CD14-positive monocyte (primary cell): ENCODE data around the gene IL23R. TPM values are rescaled to one million over a fixed set of nuclear protein-coding genes. Genes with fewer than 3 reads are reported as not detected.
A peak's percentile ranks its signal among the peaks of the same experiment; 100 is the strongest.

Experiments used
- DNase-seq, 3 donors: peaks; one replicate each; pipeline ENCODE4 v3.0.0-alpha.2; 2011 to 2022
- H2AFZ ChIP-seq: 2 replicates; pipeline ENCODE4 v1.6.0; 2012; ENCODE audit warnings: mild to moderate bottlenecking, low read depth, low read length, inconsistent platforms; ENCODE audit not compliant: insufficient read depth, poor library complexity, severe bottlenecking
- H3K27ac ChIP-seq, 2 donors: 1 replicate in 1 of 2; 2 replicates in 1 of 2; pipeline ENCODE4 v1.5.1; 2012 to 2013; ENCODE audit warnings: low read length in 2 of 2, control low read depth in 1 of 2, inconsistent platforms in 1 of 2, low read depth in 1 of 2, mild to moderate bottlenecking in 1 of 2
- H3K27me3 ChIP-seq, 2 donors: one replicate each; pipeline versions ENCODE4 v1.6.0 to v1.6.1; 2011 to 2013; ENCODE audit warnings: low read length in 2 of 2; ENCODE audit not compliant: control insufficient read depth in 2 of 2, insufficient read depth in 2 of 2
- H3K36me3 ChIP-seq, 2 donors: replicated peaks in 1 of 2; 1 replicate in 1 of 2; 2 replicates in 1 of 2; pipeline versions ENCODE4 v1.5.1 to v1.6.1; 2012 to 2013; ENCODE audit warnings: low read length in 2 of 2, control low read depth in 1 of 2, inconsistent platforms in 1 of 2, mild to moderate bottlenecking in 1 of 2; ENCODE audit not compliant: insufficient read depth in 2 of 2, control insufficient read depth in 1 of 2
- H3K4me1 ChIP-seq, 2 donors: 1 replicate in 1 of 2; 2 replicates in 1 of 2; pipeline versions ENCODE4 v1.5.1 to v1.6.1; 2012 to 2013; ENCODE audit warnings: low read length in 2 of 2, control low read depth in 1 of 2, inconsistent platforms in 1 of 2, mild to moderate bottlenecking in 1 of 2, moderate library complexity in 1 of 2; ENCODE audit not compliant: insufficient read depth in 2 of 2, control insufficient read depth in 1 of 2
- H3K4me2 ChIP-seq: replicated peaks from 2 replicates; pipeline ENCODE3; 2012; ENCODE audit warnings: low read length, moderate library complexity, mild to moderate bottlenecking; ENCODE audit not compliant: poor library complexity, severe bottlenecking; ENCODE audit errors: extremely low read depth
- H3K4me3 ChIP-seq, 3 experiments: fragments of 200-600 bp in 1 of 3; sonication (generic) in 1 of 3; replicated peaks in 1 of 3; 1 replicate in 2 of 3; 2 replicates in 1 of 3; pipeline ENCODE4 v1.5.1; 2011 to 2013; ENCODE audit warnings: low read length in 3 of 3, mild to moderate bottlenecking in 3 of 3, control low read depth in 2 of 3, low read depth in 2 of 3, inconsistent platforms in 1 of 3, moderate library complexity in 1 of 3
- H3K79me2 ChIP-seq: 2 replicates; pipeline ENCODE4 v1.6.0; 2012; ENCODE audit warnings: mild to moderate bottlenecking, control low read depth, inconsistent platforms, low read length, moderate library complexity; ENCODE audit not compliant: insufficient read depth
- H3K9ac ChIP-seq: 2 replicates; pipeline ENCODE4 v1.6.0; 2017; ENCODE audit warnings: low read length, mild to moderate bottlenecking; ENCODE audit not compliant: insufficient read depth, poor library complexity, severe bottlenecking
- H3K9me3 ChIP-seq, 2 donors: replicated peaks in 1 of 2; 1 replicate in 1 of 2; 2 replicates in 1 of 2; pipeline versions ENCODE4 v1.5.1 to v1.6.1; 2012 to 2013; ENCODE audit warnings: low read length in 2 of 2, control low read depth in 1 of 2; ENCODE audit not compliant: control insufficient read depth in 1 of 2, insufficient read depth in 1 of 2
- H4K20me1 ChIP-seq: 2 replicates; pipeline ENCODE4 v1.6.0; 2012; ENCODE audit warnings: mild to moderate bottlenecking, low read length, control low read depth, moderate library complexity; ENCODE audit not compliant: insufficient read depth
- H3K27ac Mint-ChIP-seq, 7 donors: one replicate each; pipeline ENCODE4 v1.8.0; 2020; ENCODE audit warnings: mild to moderate bottlenecking in 7 of 7, mixed read lengths in 7 of 7, moderate library complexity in 6 of 7, inconsistent platforms in 2 of 7
- H3K27me3 Mint-ChIP-seq, 3 donors: one replicate each; pipeline ENCODE4 v1.8.0; 2021 to 2022; ENCODE audit warnings: low read depth in 3 of 3, mild to moderate bottlenecking in 3 of 3, mixed read lengths in 3 of 3, moderate library complexity in 3 of 3, inconsistent platforms in 1 of 3
- H3K36me3 Mint-ChIP-seq, 2 donors: one replicate each; pipeline ENCODE4 v1.8.0; 2020; ENCODE audit warnings: mixed read lengths in 2 of 2, inconsistent platforms in 1 of 2, mild to moderate bottlenecking in 1 of 2
- H3K4me1 Mint-ChIP-seq: one replicate; pipeline ENCODE4 v1.8.0; 2020; ENCODE audit warnings: mild to moderate bottlenecking, mixed read lengths
- H3K4me3 Mint-ChIP-seq, 2 donors: one replicate each; pipeline ENCODE4 v1.8.0; 2020; ENCODE audit warnings: mild to moderate bottlenecking in 2 of 2, mixed read lengths in 2 of 2, moderate library complexity in 1 of 2
- H3K9me3 Mint-ChIP-seq, 7 donors: one replicate each; pipeline ENCODE4 v1.8.0; 2020 to 2022; ENCODE audit warnings: mixed read lengths in 7 of 7, mild to moderate bottlenecking in 6 of 7, moderate library complexity in 6 of 7, inconsistent platforms in 2 of 7
- CTCF ChIP-seq: fragments of 200-600 bp; IDR thresholded peaks from one replicate; pipeline ENCODE4 v1.8.0; 2022; ENCODE audit warnings: antibody characterized with exemption, mild to moderate bottlenecking
- WGBS: methylation state at CpG from one replicate; pipeline ENCODE4 v1.1.5; 2013; ENCODE audit warnings: missing lambda C conversion rate; ENCODE audit not compliant: insufficient coverage; 5-methylcytosine and 5-hydroxymethylcytosine counted together
- intact Hi-C, 2 donors: fragments of 100-400 bp; cut with micrococcal nuclease; formaldehyde crosslinking; loops; one replicate each; pipeline versions ENCODE4 v1.15.0 to v1.15.1; 2023
- polyA minus RNA-seq: library from RNA; depleted of rRNA, polyadenylated mRNA; stranded (reverse); fragments of >200 nt; gene quantifications from 2 replicates; pipeline ENCODE4 v1.2.3, GENCODE V29; 2012
- polyA plus RNA-seq, 3 donors: library from polyadenylated mRNA; depleted of rRNA in 1 of 3; unstranded in 2 of 3; stranded (reverse) in 1 of 3; fragments of 300-500 nt in 2 of 3; fragments of >200 nt in 1 of 3; fragmentation: Illumina TruSeq in 2 of 3; gene quantifications; 1 replicate in 2 of 3; 2 replicates in 1 of 3; pipeline ENCODE4 v1.2.3, GENCODE V29; 2012 to 2021
- total RNA-seq, 12 experiments: library from RNA in 1 of 12; stranded (reverse) in 1 of 12; fragments of 120-200 nt in 1 of 12; gene quantifications; one replicate each; pipeline ENCODE4 v1.2.4 and lab custom pipeline; 2013 to 2026; ENCODE audit warnings: mixed read lengths in 6 of 12, inconsistent platforms in 1 of 12

Gene IL23R
- total RNA-seq (2013) = 0.08 TPM
- polyA plus RNA-seq = not detected
- polyA minus RNA-seq = not detected in 2 replicates
- total RNA-seq (lab: John Stamatoyannopoulos, UW) = 0 to 2.3 (median 0) reads per million in 11 experiments

GRCh38 chr1:67166196-67166595 lies at the start of gene IL23R:
Gene IL23R, plus strand, starts transcription at chr1:67166454. Its CDS starts 1,667 bp downstream, at chr1:67168121.
- Histone ChIP-seq H4K20me1 (no peaks in the 10 kb centered on the region), H3K36me3 (no peaks in the 10 kb centered on the region), H3K27ac (no peak within 1 kb of the TSS), H3K4me2 (no peak within 1 kb of the TSS), H3K9ac (no peak within 1 kb of the TSS), H3K27me3 (no peaks in the 10 kb centered on the region), H3K79me2 (no peaks in the 10 kb centered on the region), H3K4me1 (no peaks in the 10 kb centered on the region), H3K4me3 (no peak within 1 kb of the TSS), H2AFZ (no peak within 1 kb of the TSS), H3K9me3 (no peaks in the 10 kb centered on the region)
- Mint-ChIP-seq H3K9me3 (peaks cover 0 to 3% (median 0%) of the 10 kb centered on the region in 7 donors), H3K27ac (no peak within 1 kb of the TSS), H3K4me3 (peak within 1 kb of the TSS in 1 of 2 donors; percentile 7), H3K4me1 (no peaks in the 10 kb centered on the region), H3K36me3 (no peaks in the 10 kb centered on the region), H3K27me3 (peaks cover 5 to 8% (median 6%) of the 10 kb centered on the region in 3 donors)
- DNase-seq = no peak
- intact Hi-C loops = no loop called here
- no peak for TF ChIP-seq CTCF
- WGBS = 92% methylated on average over 3 of the region's 4 CpGs

GRCh38 chr1:67118191-67118590 lies 48.1 kb upstream of the IL23R start:
- no peak overlapping the region for H2AFZ ChIP-seq
- no peak for TF ChIP-seq CTCF
- H3K36me3 Mint-ChIP-seq = no peaks in the 10 kb centered on the region
- no peaks in the 10 kb centered on the region for H4K20me1 ChIP-seq
- no peaks in the 10 kb centered on the region for H3K27me3 ChIP-seq
- no peak for DNase-seq
- no peak overlapping the region for H3K27ac Mint-ChIP-seq
- intact Hi-C loops = no loop called here
- H3K9me3 ChIP-seq = peaks cover 0 to 5% of the 10 kb centered on the region in 2 donors
- H3K9me3 Mint-ChIP-seq = peaks cover 3 to 15% (median 10%) of the 10 kb centered on the region in 7 donors
- H3K4me1 Mint-ChIP-seq = no peaks in the 10 kb centered on the region
- H3K79me2 ChIP-seq = no peaks in the 10 kb centered on the region
- H3K4me2 ChIP-seq = no peak overlapping the region
- H3K36me3 ChIP-seq = no peaks in the 10 kb centered on the region
- no peak overlapping the region for H3K27ac ChIP-seq
- no peak overlapping the region for H3K4me3 ChIP-seq
- H3K9ac ChIP-seq = no peak overlapping the region
- H3K27me3 Mint-ChIP-seq = peaks cover 0 to 2% (median 0%) of the 10 kb centered on the region in 3 donors
- H3K4me1 ChIP-seq = no peaks in the 10 kb centered on the region
- H3K4me3 Mint-ChIP-seq = no peak overlapping the region
